Spinal cord (tissue), 10 donors: Measurements from ENCODE around the gene LRRN1. TPM values are rescaled to one million over a fixed set of nuclear protein-coding genes. Genes with fewer than 3 reads are reported as not detected.

Experiments used
- DNase-seq, 6 donors: peaks; one replicate each; pipeline versions ENCODE4 v3.0.0 to v3.0.0-alpha.2; 2013 to 2015; ENCODE audit warnings: low spot score in 6 of 6, low read depth in 4 of 6
- H3K27ac ChIP-seq: one replicate; pipeline ENCODE4 v1.5.1; 2013; ENCODE audit warnings: low read depth, low read length, control low read depth
- H3K27me3 ChIP-seq: one replicate; pipeline ENCODE4 v1.6.1; 2013; ENCODE audit warnings: low read length; ENCODE audit not compliant: control insufficient read depth, insufficient read depth
- H3K36me3 ChIP-seq: one replicate; pipeline ENCODE4 v1.6.1; 2013; ENCODE audit warnings: low read length; ENCODE audit not compliant: control insufficient read depth, insufficient read depth
- H3K4me1 ChIP-seq: one replicate; pipeline ENCODE4 v1.6.1; 2013; ENCODE audit warnings: low read length; ENCODE audit not compliant: control insufficient read depth, insufficient read depth
- H3K4me3 ChIP-seq: one replicate; pipeline ENCODE4 v1.5.1; 2013; ENCODE audit warnings: low read depth, low read length, control low read depth
- H3K9me3 ChIP-seq: one replicate; pipeline ENCODE4 v1.6.1; 2013; ENCODE audit warnings: low read length; ENCODE audit not compliant: control insufficient read depth, insufficient read depth
- WGBS: methylation state at CpG from one replicate; pipeline ENCODE4 v1.1.5; 2013; ENCODE audit warnings: missing lambda C conversion rate; ENCODE audit not compliant: insufficient coverage; 5-methylcytosine and 5-hydroxymethylcytosine counted together
- polyA plus RNA-seq, 2 donors: library from polyadenylated mRNA; unstranded; fragments of 120-200 nt; gene quantifications; one replicate each; pipeline ENCODE4 v1.2.1, GENCODE V29; 2013; ENCODE audit not compliant: insufficient read length in 2 of 2
- total RNA-seq, 2 donors: library from RNA; depleted of rRNA in 1 of 2; stranded (reverse); fragments of 120-200 nt in 1 of 2; fragments of >200 nt in 1 of 2; gene quantifications; one replicate each; pipeline versions ENCODE4 v1.2.3 to v1.2.4, GENCODE V29; 2013 to 2014
- donor health status: healthy.

The LRRN1 gene
- total and polyA plus RNA-seq, 4 donors = 49.1 to 188 (median 92.6) TPM

- Histone ChIP-seq H3K4me1 (peaks cover 8% of the 10 kb centered on the region), H3K9me3 (no peaks in the 10 kb centered on the region), H3K36me3 (no peaks in the 10 kb centered on the region), H3K27ac (peak overlapping the region; percentile 49), H3K27me3 (peaks cover 4% of the 10 kb centered on the region), H3K4me3 (peak overlapping the region; percentile 75)
- peak in 2 of 6 donors; percentile 35 to 80 for DNase-seq
- WGBS = 19% methylated on average over 12 of the region's 13 CpGs
Measured at GRCh38 chr3:3802046-3802445, 2.8 kb downstream of the LRRN1 start.

- Histone ChIP-seq H3K4me1 (peaks cover 3% of the 10 kb centered on the region), H3K9me3 (no peaks in the 10 kb centered on the region), H3K27me3 (peaks cover 4% of the 10 kb centered on the region), H3K4me3 (peak overlapping the region; percentile 10), H3K27ac (no peak overlapping the region), H3K36me3 (no peaks in the 10 kb centered on the region)
- no CpG with 5 or more reads among the region's 2 CpGs for WGBS
- DNase-seq = peak in 2 of 6 donors; percentile 58 to 79
Measured at GRCh38 chr3:3804560-3804959, 5.3 kb downstream of the LRRN1 start.

- Histone ChIP-seq H3K36me3 (no peaks in the 10 kb centered on the region), H3K27me3 (peaks cover 4% of the 10 kb centered on the region), H3K9me3 (no peaks in the 10 kb centered on the region), H3K4me1 (no peaks in the 10 kb centered on the region), H3K27ac (no peak overlapping the region), H3K4me3 (no peak overlapping the region)
- WGBS = 80% methylated on average over 6 of the region's 7 CpGs
- DNase-seq = no peak
Measured at GRCh38 chr3:3806092-3806491, 6.9 kb downstream of the LRRN1 start.

GRCh38 chr3:3806856-3807255 is 7.6 kb downstream of the LRRN1 start:
- H3K4me1 ChIP-seq = no peaks in the 10 kb centered on the region
- H3K4me3 ChIP-seq = no peak overlapping the region
- 85% methylated on average over 5 of the region's 6 CpGs for WGBS
- DNase-seq = no peak
- H3K9me3 ChIP-seq = no peaks in the 10 kb centered on the region
- H3K36me3 ChIP-seq = no peaks in the 10 kb centered on the region
- H3K27me3 ChIP-seq = peaks cover 1% of the 10 kb centered on the region
- no peak overlapping the region for H3K27ac ChIP-seq

GRCh38 chr3:3813013-3813412 is 13.8 kb downstream of the LRRN1 start:
- Histone ChIP-seq H3K27me3 (no peaks in the 10 kb centered on the region), H3K27ac (no peak overlapping the region), H3K4me1 (no peaks in the 10 kb centered on the region), H3K9me3 (no peaks in the 10 kb centered on the region), H3K36me3 (peaks cover 4% of the 10 kb centered on the region), H3K4me3 (no peak overlapping the region)
- DNase-seq = peak in 1 of 6 donors; percentile 30
- 77% methylated on average over 3 of the region's 5 CpGs for WGBS

GRCh38 chr3:3815206-3815605 is 16.0 kb downstream of the LRRN1 start:
- Histone ChIP-seq H3K27ac (no peak overlapping the region), H3K4me3 (no peak overlapping the region), H3K4me1 (no peaks in the 10 kb centered on the region), H3K36me3 (peaks cover 4% of the 10 kb centered on the region), H3K27me3 (no peaks in the 10 kb centered on the region), H3K9me3 (no peaks in the 10 kb centered on the region)
- no CpG with 5 or more reads among the region's 1 CpG for WGBS
- no peak for DNase-seq

- Histone ChIP-seq H3K36me3 (peaks cover 4% of the 10 kb centered on the region), H3K27ac (no peak overlapping the region), H3K4me1 (no peaks in the 10 kb centered on the region), H3K27me3 (no peaks in the 10 kb centered on the region), H3K9me3 (no peaks in the 10 kb centered on the region), H3K4me3 (no peak overlapping the region)
- DNase-seq = peak in 1 of 6 donors; percentile 41
- no CpG with 5 or more reads among the region's 1 CpG for WGBS
Measured at GRCh38 chr3:3816034-3816433, 16.8 kb downstream of the LRRN1 start.

GRCh38 chr3:3817865-3818264 is 18.6 kb downstream of the LRRN1 start:
- no peaks in the 10 kb centered on the region for H3K9me3 ChIP-seq
- H3K27ac ChIP-seq = no peak overlapping the region
- no peaks in the 10 kb centered on the region for H3K4me1 ChIP-seq
- DNase-seq = peak in 2 of 6 donors; percentile 26 to 45
- peaks cover 4% of the 10 kb centered on the region for H3K36me3 ChIP-seq
- WGBS = no CpG with 5 or more reads among the region's 5 CpGs
- no peaks in the 10 kb centered on the region for H3K27me3 ChIP-seq
- H3K4me3 ChIP-seq = no peak overlapping the region

GRCh38 chr3:3821777-3822176 is 22.5 kb downstream of the LRRN1 start:
- Histone ChIP-seq H3K27ac (no peak overlapping the region), H3K36me3 (no peaks in the 10 kb centered on the region), H3K4me1 (peaks cover 6% of the 10 kb centered on the region), H3K4me3 (no peak overlapping the region), H3K9me3 (no peaks in the 10 kb centered on the region), H3K27me3 (no peaks in the 10 kb centered on the region)
- WGBS = 48% methylated on average over 3 of the region's 4 CpGs
- DNase-seq = peak in 1 of 6 donors; percentile 74

- Histone ChIP-seq H3K4me1 (peaks cover 12% of the 10 kb centered on the region), H3K9me3 (no peaks in the 10 kb centered on the region), H3K27me3 (no peaks in the 10 kb centered on the region), H3K36me3 (peaks cover 3% of the 10 kb centered on the region), H3K27ac (peak overlapping the region; percentile 8), H3K4me3 (no peak overlapping the region)
- 33% methylated on average over 2 of the region's 3 CpGs for WGBS
- peak in 4 of 6 donors; percentile 25 to 85 (median 64) for DNase-seq
Measured at GRCh38 chr3:3825035-3825434, 25.8 kb downstream of the LRRN1 start.
